Upper lobe of left lung (tissue), 6 donors: ENCODE results near the gene FXYD6. TPM values are rescaled to one million over a fixed set of nuclear protein-coding genes. Genes with fewer than 3 reads are reported as not detected.
A peak's percentile ranks its signal among the peaks of the same experiment; 100 is the strongest.

Experiments used
- ATAC-seq, 2 donors: fragments of 200-7000 bp; cut with Tn5 transposase; one replicate each; pipeline ENCODE4 v1.9.1; 2022; ENCODE audit warnings: mild to moderate bottlenecking in 2 of 2, moderate library complexity in 2 of 2; ENCODE audit not compliant: low FRiP score in 2 of 2
- DNase-seq, 2 donors: peaks; one replicate each; pipeline ENCODE4 v3.0.0-alpha.2; 2019 to 2020
- H3K27ac ChIP-seq, 4 donors: fragments of 200-600 bp; sonication (generic); one replicate each; pipeline ENCODE4 v1.5.1; 2016 to 2019
- H3K27me3 ChIP-seq, 4 donors: fragments of 200-600 bp; sonication (generic); one replicate each; pipeline ENCODE4 v1.5.1; 2017 to 2019
- H3K36me3 ChIP-seq, 4 donors: fragments of 200-600 bp; sonication (generic); one replicate each; pipeline ENCODE4 v1.5.1; 2016 to 2019
- H3K4me1 ChIP-seq, 4 donors: fragments of 200-600 bp; sonication (generic); one replicate each; pipeline ENCODE4 v1.5.1; 2018 to 2019
- H3K4me3 ChIP-seq, 4 donors: fragments of 200-600 bp; sonication (generic); one replicate each; pipeline ENCODE4 v1.5.1; 2017 to 2019; ENCODE audit warnings: mild to moderate bottlenecking in 2 of 4, moderate library complexity in 1 of 4
- H3K9me3 ChIP-seq, 4 donors: fragments of 200-600 bp; sonication (generic); one replicate each; pipeline ENCODE4 v1.5.1; 2018 to 2019
- EP300 ChIP-seq, 4 donors: sonication (generic); formaldehyde crosslinking; IDR thresholded peaks; one replicate each; pipeline ENCODE4 v1.5.1; 2017; ENCODE audit warnings: antibody characterized with exemption in 4 of 4, control low read depth in 2 of 4
- POLR2A ChIP-seq, 4 donors: fragments of 450-650 bp; IDR thresholded peaks; one replicate each; pipeline ENCODE4 v1.5.1; 2016 to 2017; ENCODE audit warnings: antibody characterized with exemption in 4 of 4, mild to moderate bottlenecking in 2 of 4
- POLR2AphosphoS5 ChIP-seq, 2 donors: sonication (generic); formaldehyde crosslinking; IDR thresholded peaks; one replicate each; pipeline ENCODE4 v1.5.1; 2017; ENCODE audit warnings: antibody characterized with exemption in 2 of 2
- WGBS, 2 donors: methylation state at CpG; one replicate each; pipeline ENCODE4 v1.1.5; 2017 to 2018; 5-methylcytosine and 5-hydroxymethylcytosine counted together
- total RNA-seq, 6 donors: library from RNA; depleted of rRNA in 4 of 6; stranded (reverse); fragments of >200 nt in 4 of 6; gene quantifications; one replicate each; pipeline versions ENCODE4 v1.1.0 to v1.2.1, GENCODE V29; 2016 to 2021
- TF ChIP-seq, protein P1 (sequence below), 6 experiments: fragments of 450-650 bp in 4 of 6; fragments of 200-600 bp in 2 of 6; sonication (generic) in 2 of 6; IDR thresholded peaks; one replicate each; pipeline ENCODE4 v1.5.1; 2016 to 2019; ENCODE audit warnings: antibody characterized with exemption in 6 of 6
- donor health status: DM: no; HTN: no; CAD: no; lungs with moderate emphysema.
- donor health status: DM: no; HTN: yes; CAD: no; lungs with severe emphysema.

Gene FXYD6
- total RNA-seq, 6 donors from 2014 or later: 16.2 to 61.4 (median 33.8) TPM

DNA sequence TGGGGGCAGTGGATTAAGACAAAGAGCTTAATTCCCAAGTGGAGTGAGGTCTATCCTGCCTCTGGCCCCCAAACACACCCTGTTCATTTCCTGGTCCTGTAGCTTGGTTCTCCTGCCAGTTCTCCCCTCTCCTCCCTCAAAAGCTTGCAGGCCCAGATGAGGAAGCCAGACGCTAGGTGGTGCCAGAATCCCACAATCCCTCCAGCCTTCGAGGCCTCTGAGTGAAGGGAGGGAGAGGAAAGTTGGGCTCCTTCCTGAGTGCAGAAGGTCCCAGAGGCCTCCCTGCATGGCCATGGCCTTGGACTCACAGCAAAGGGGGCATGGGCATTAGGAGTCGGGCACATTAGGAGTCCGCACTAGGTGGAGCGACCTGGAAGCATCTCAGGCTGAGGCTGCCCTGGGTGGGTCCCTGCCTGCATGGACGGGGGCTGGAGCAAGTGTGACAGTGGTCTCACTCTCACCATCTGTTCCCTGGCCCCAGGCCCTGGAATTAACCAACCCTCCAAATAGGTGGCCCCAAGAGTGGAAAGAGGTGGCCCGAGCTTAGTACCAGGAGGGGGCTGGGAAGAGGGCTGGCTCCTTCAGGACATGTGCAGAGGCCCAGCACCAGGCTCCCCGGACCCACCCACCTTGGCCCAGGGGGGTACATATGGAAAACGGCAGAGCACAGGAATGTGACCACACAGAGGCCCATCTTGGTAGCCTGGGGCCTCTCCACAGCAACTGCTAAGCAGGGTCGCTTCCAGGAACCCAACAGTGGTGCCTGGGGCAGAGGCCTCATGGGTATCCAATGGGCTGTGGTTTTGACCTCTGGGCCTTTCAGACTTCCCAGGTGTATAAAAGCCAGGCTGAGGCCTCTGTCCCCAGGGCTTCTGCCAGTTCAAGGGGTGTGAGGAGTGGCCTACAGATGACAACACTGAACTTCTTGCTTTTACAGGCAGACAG is 57.1 kb downstream of the FXYD6 start:
- Histone ChIP-seq H3K4me1 (peaks cover 49 to 65% (median 56%) of the 10 kb centered on the region in 4 donors), H3K9me3 (no peaks in the 10 kb centered on the region), H3K4me3 (no peak overlapping the region), H3K27me3 (no peaks in the 10 kb centered on the region), H3K36me3 (no peaks in the 10 kb centered on the region), H3K27ac (no peak overlapping the region)
- DNase-seq (peak; percentile 46 to 47), ATAC-seq (peak; percentile 9 to 30)
- no peak for TF ChIP-seq EP300 (IDR thresholded peaks at IDR 0.05)
- TF ChIP-seq, protein P1, sequence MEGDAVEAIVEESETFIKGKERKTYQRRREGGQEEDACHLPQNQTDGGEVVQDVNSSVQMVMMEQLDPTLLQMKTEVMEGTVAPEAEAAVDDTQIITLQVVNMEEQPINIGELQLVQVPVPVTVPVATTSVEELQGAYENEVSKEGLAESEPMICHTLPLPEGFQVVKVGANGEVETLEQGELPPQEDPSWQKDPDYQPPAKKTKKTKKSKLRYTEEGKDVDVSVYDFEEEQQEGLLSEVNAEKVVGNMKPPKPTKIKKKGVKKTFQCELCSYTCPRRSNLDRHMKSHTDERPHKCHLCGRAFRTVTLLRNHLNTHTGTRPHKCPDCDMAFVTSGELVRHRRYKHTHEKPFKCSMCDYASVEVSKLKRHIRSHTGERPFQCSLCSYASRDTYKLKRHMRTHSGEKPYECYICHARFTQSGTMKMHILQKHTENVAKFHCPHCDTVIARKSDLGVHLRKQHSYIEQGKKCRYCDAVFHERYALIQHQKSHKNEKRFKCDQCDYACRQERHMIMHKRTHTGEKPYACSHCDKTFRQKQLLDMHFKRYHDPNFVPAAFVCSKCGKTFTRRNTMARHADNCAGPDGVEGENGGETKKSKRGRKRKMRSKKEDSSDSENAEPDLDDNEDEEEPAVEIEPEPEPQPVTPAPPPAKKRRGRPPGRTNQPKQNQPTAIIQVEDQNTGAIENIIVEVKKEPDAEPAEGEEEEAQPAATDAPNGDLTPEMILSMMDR (IDR thresholded peaks at IDR 0.05): peak in 5 of 6 experiments; percentile 12 to 48 (median 46)
- WGBS, 2 donors: 81 to 100% methylated on average over 4 to 10 of the region's 10 CpGs

DNA sequence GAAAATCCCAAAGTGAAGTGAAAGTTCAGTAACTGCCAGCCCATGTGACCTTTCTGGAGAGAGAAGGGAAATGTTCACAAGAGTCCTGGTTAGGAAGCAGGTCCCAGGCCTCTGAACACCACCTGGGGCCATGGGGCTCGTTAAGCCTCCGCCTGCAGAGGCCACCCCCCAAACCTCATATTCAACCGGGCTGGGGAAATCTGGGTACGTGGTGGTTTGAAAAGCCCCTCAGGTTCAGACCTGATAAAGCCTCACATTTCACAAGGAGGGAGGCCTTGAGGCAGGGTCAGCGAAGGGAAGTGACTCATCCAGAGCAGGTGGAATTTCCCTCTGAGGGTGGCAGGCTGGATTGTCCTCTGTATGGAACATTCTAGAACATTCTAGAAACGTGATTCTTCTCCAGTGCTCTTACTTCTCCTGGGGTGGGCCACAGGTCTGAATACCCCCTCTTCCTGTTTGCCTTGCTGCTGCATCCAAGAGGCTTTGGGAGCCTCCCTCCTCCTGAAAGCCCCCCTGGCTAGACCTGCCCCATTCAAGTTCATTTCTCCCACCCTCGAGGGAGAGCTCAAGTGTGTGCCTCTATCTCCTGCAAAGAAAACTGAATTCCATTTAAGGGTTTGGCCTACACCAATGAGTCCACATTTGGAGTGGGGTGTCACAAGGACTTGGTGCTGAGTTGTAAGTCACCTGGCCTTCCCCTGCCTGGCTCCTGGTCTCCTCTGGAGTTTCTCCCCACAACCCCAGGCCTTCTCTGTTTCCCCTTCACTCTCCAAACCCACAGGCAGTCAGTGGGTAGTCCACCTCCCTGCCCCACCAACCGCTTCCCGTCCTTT is 58.2 kb downstream of the FXYD6 start:
- no peaks in the 10 kb centered on the region for H3K36me3 ChIP-seq
- TF ChIP-seq, protein P1 (IDR thresholded peaks at IDR 0.05): peak in 2 of 6 experiments; percentile 1 to 18
- TF ChIP-seq POLR2A (IDR thresholded peaks at IDR 0.05): no peak
- TF ChIP-seq EP300 (IDR thresholded peaks at IDR 0.05): no peak
- no peak for TF ChIP-seq POLR2AphosphoS5 (IDR thresholded peaks at IDR 0.05)
- H3K27me3 ChIP-seq: no peaks in the 10 kb centered on the region
- H3K27ac ChIP-seq: peak overlapping the region in 2 of 4 donors; percentile 21 to 70
- DNase-seq (peak in 1 of 2 donors; percentile 22), ATAC-seq (peak in 1 of 2 donors; percentile 1)
- 49 to 61% methylated on average over 9 of the region's 9 CpGs for WGBS, 2 donors
- no peaks in the 10 kb centered on the region for H3K9me3 ChIP-seq
- peaks cover 38 to 56% (median 48%) of the 10 kb centered on the region in 4 donors for H3K4me1 ChIP-seq
- H3K4me3 ChIP-seq: no peak overlapping the region

DNA sequence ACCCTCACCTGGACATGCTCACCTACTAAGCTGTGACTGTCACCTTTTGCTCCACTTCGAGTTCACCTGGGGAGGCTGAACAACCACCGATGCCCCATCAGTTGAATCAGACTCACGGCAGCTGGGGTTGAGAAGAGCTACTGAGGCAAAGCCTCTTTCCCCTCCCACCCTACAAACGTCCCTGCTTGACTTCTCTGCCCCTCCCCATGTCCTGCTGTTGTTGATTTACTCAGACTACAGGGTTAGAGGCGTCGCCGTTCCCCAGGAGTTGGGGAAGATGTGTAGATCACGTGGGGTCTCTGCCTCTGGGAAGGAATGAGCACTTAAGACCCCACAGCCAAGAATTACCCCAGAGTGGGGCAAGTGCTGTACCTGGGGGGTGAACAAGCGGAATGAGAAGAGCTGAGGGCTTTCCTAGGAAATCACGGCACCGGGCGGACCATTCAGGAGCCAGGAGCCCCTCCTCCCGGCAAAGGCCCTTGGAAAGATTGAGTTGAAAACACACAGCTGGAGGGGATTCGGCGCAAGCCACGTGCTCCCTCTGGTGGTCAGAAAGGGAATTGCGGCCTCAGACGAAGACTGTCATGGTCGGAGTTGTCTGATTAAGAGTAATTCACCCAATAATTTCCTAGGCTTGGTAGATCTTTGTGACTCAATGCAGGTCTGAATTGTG is 59.0 kb downstream of the FXYD6 start:
- 15 to 20% methylated on average over 19 of the region's 19 CpGs for WGBS, 2 donors
- no peaks in the 10 kb centered on the region for H3K36me3 ChIP-seq
- H3K27ac ChIP-seq: peak overlapping the region; percentile 15 to 74 (median 67)
- no peaks in the 10 kb centered on the region for H3K9me3 ChIP-seq
- H3K4me3 ChIP-seq: no peak overlapping the region
- peaks cover 32 to 49% (median 46%) of the 10 kb centered on the region in 4 donors for H3K4me1 ChIP-seq
- H3K27me3 ChIP-seq: no peaks in the 10 kb centered on the region
- DNase-seq: peak in 1 of 2 donors; percentile 84
- TF ChIP-seq, protein P1 (IDR thresholded peaks at IDR 0.05): peak; percentile 96 to 99 (median 98)
- TF ChIP-seq EP300 (IDR thresholded peaks at IDR 0.05): no peak
- ATAC-seq: peak; percentile 73 to 86

DNA sequence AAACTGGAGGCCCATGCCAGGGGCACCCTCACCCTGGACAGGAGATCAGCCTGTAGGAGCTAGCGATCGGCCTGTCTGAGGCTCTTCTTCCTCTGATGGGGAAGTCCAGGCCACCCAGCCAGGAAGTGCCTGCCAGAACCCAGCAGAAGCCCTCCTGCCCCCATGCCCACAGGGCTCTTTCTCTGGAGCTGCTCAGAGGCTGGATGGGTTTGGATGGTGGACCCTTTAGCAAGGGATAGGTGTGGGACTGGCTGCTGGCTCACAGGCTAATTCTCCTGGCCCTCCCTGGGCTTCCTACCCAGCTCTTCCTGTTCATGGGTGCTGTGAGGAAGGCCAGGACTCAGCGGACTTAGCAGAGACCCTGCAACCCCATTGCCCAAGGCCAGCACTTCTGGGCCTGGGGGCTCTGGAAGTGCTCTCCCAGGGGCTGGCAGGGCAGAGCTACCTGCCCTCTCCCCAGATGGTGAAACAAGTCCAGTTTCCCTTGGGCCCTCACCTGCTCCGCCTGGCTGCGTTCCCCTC is 59.6 kb downstream of the FXYD6 start:
- DNase-seq (peak in 1 of 2 donors; percentile 44), ATAC-seq (peak in 1 of 2 donors; percentile 19)
- Histone ChIP-seq H3K4me1 (peaks cover 32 to 48% (median 44%) of the 10 kb centered on the region in 4 donors), H3K27ac (peak overlapping the region; percentile 15 to 74 (median 67)), H3K4me3 (no peak overlapping the region), H3K36me3 (no peaks in the 10 kb centered on the region), H3K27me3 (no peaks in the 10 kb centered on the region), H3K9me3 (no peaks in the 10 kb centered on the region)
- no peak for TF ChIP-seq EP300 (IDR thresholded peaks at IDR 0.05)
- 71 to 72% methylated on average over 4 of the region's 5 CpGs for WGBS, 2 donors
